ENCODE results near the gene DAB1. TPM values are rescaled to one million over a fixed set of nuclear protein-coding genes. Genes with fewer than 3 reads are reported as not detected.

DAB1 gene
- total RNA-seq, 1 experiment from 2014 or later: not detected

DNA sequence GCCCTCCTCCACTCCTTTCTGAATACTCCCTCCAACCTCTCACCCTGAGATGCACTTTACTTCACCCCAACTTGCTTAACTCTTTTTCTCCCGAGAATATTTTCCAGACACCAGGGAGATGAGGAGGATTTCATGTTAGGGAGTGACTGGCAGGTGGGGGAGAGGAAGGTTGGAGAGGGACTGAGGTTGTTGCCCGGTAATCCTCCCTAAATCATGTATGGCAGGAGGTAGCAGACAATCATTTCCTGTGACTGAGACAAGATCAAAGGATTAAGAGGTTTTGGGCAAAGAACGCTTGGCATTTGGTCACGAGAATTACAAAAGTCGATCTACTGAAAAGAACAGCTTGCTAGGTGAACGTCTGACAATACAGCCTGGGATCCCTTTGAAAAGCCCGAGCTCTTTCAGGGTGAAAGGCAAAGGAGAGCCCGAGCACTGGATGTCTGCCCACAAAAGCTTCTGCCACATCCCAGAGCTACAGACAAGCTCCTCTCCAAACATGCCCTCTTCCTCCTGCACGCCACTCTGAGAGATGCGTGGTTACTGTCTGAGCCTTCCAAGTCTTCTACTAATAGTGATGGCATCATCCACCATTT lies 154.1 kb downstream of the DAB1 start:
- no peaks in the 10 kb centered on the region for H4K20me1 ChIP-seq (ENCODE audit: insufficient read depth)
- no peak overlapping the region for H2AFZ ChIP-seq (ENCODE audit: low read depth, low read length, poor library complexity, severe bottlenecking)
- ATAC-seq: no peak
- ChIA-PET CTCF (no interaction called here), POLR2A (no interaction called here), RAD21 (ENCODE audit: low non-redundant PET in 1 of 2, low total read pairs in 2 of 2, uncharacterized antibody in 2 of 2, unreplicated experiment in 2 of 2) (no interaction called here)
- H3K36me3 ChIP-seq (ENCODE audit: control insufficient read depth in 1 of 2, insufficient read depth in 2 of 2, low read length in 2 of 2): no peaks in the 10 kb centered on the region
- intact Hi-C loops (cut with micrococcal nuclease): no loop called here
- H3K9ac ChIP-seq (ENCODE audit: low read length): no peak overlapping the region
- no peaks in the 10 kb centered on the region for H3K79me2 ChIP-seq (ENCODE audit: insufficient read depth, low read length)
- no TSS peak for BruUV-seq (replicated peaks)
- H3K9me2 ChIP-seq (ENCODE audit: insufficient read depth): no peaks in the 10 kb centered on the region
- H3K9me3 ChIP-seq (ENCODE audit: control insufficient read depth in 1 of 2, insufficient read depth in 1 of 2, low read depth in 1 of 2, low read length in 2 of 2): no peaks in the 10 kb centered on the region
- no peak overlapping the region for H3K4me2 ChIP-seq (ENCODE audit: low read length)
- H3K4me3 ChIP-seq (replicated peaks in 1 of 2; ENCODE audit: low read depth in 1 of 2, low read length in 2 of 2): no peak overlapping the region
- TF ChIP-seq POLR2AphosphoS5 (IDR thresholded peaks at IDR 0.05; ENCODE audit: low read depth, low read length): no peak
- TF ChIP-seq ZNF274 (IDR thresholded peaks at IDR 0.05; ENCODE audit: low read depth, low read length): no peak
- no peak for TF ChIP-seq JUND (IDR thresholded peaks at IDR 0.05)
- no peak for TF ChIP-seq FOSL1 (IDR thresholded peaks at IDR 0.05; ENCODE audit: low read depth)
- no peak for TF ChIP-seq EZH2phosphoT487 (IDR thresholded peaks at IDR 0.05; ENCODE audit: borderline replicate concordance)
- TF ChIP-seq, protein P1, sequence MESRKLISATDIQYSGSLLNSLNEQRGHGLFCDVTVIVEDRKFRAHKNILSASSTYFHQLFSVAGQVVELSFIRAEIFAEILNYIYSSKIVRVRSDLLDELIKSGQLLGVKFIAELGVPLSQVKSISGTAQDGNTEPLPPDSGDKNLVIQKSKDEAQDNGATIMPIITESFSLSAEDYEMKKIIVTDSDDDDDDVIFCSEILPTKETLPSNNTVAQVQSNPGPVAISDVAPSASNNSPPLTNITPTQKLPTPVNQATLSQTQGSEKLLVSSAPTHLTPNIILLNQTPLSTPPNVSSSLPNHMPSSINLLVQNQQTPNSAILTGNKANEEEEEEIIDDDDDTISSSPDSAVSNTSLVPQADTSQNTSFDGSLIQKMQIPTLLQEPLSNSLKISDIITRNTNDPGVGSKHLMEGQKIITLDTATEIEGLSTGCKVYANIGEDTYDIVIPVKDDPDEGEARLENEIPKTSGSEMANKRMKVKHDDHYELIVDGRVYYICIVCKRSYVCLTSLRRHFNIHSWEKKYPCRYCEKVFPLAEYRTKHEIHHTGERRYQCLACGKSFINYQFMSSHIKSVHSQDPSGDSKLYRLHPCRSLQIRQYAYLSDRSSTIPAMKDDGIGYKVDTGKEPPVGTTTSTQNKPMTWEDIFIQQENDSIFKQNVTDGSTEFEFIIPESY (IDR thresholded peaks at IDR 0.05; ENCODE audit: extremely low read depth, insufficient replicate concordance, low read length): no peak
- TF ChIP-seq, protein P2, sequence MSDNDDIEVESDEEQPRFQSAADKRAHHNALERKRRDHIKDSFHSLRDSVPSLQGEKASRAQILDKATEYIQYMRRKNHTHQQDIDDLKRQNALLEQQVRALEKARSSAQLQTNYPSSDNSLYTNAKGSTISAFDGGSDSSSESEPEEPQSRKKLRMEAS (IDR thresholded peaks at IDR 0.05): no peak
- TF ChIP-seq, protein P3, sequence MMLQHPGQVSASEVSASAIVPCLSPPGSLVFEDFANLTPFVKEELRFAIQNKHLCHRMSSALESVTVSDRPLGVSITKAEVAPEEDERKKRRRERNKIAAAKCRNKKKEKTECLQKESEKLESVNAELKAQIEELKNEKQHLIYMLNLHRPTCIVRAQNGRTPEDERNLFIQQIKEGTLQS (IDR thresholded peaks at IDR 0.05): no peak
- no peak overlapping the region for H3K27ac ChIP-seq (ENCODE audit: low read depth, low read length)
- no peak for DNase-seq (ENCODE audit: low read depth, low spot score)
- H3K4me1 ChIP-seq (ENCODE audit: control insufficient read depth in 1 of 2, insufficient read depth in 2 of 2, low read length in 2 of 2): no peaks in the 10 kb centered on the region
- H3K27me3 ChIP-seq (ENCODE audit: insufficient read depth, low read length): no peaks in the 10 kb centered on the region

All from HCT116 (cell line).